PC-3 (cell line): Measurements from ENCODE around the gene ZNF516. TPM values are rescaled to one million over a fixed set of nuclear protein-coding genes. Genes with fewer than 3 reads are reported as not detected.

Experiments used
- ATAC-seq: fragments of 200-7000 bp; cut with Tn5 transposase; 2 replicates; pipeline ENCODE4 v1.9.1; 2020; ENCODE audit warnings: mild to moderate bottlenecking, moderate library complexity
- BruUV-seq: library from RNA; stranded (reverse); fragments of 400-500 nt; replicated peaks from 2 replicates; lab custom pipeline; 2021; lab: Mats Ljungman, UMichigan
- CTCF ChIA-PET: fragments of 300-600 bp; sonication (Branson Sonifier 250); formaldehyde crosslinking; loops from one replicate; lab custom pipeline; 2022; ENCODE audit warnings: antibody characterized with exemption; lab: Charles Lee
- POLR2A ChIA-PET: fragments of 300-600 bp; sonication (Branson Sonifier 250); formaldehyde crosslinking; loops from one replicate; lab custom pipeline; 2022; ENCODE audit warnings: antibody characterized with exemption; ENCODE audit not compliant: unreplicated experiment; lab: Charles Lee
- DNase-seq: peaks from one replicate; pipeline ENCODE4 v3.0.0-alpha.2; 2015
- H2AFZ ChIP-seq: fragments of 300-600 bp; sonication (generic); 2 replicates; pipeline ENCODE4 v1.6.0; 2016; ENCODE audit warnings: antibody characterized with exemption, low read length
- H3F3A ChIP-seq: fragments of 300-600 bp; sonication (generic); one replicate; pipeline ENCODE4 v1.6.0; 2017; ENCODE audit warnings: antibody characterized with exemption, low read length, control low read depth, mild to moderate bottlenecking; ENCODE audit not compliant: unreplicated experiment
- H3K27ac ChIP-seq: fragments of 300-600 bp; sonication (generic); 2 replicates; pipeline ENCODE4 v1.5.1; 2016; ENCODE audit warnings: mild to moderate bottlenecking, low read length
- H3K27me3 ChIP-seq: fragments of 300-600 bp; sonication (generic); 2 replicates; pipeline ENCODE4 v1.6.1; 2016; ENCODE audit warnings: low read length, mixed read lengths
- H3K36me3 ChIP-seq: fragments of 300-600 bp; sonication (generic); 2 replicates; pipeline ENCODE4 v1.6.1; 2016; ENCODE audit warnings: low read depth, mixed run types, low read length, mixed read lengths
- H3K4me1 ChIP-seq: fragments of 300-600 bp; sonication (generic); 2 replicates; pipeline ENCODE4 v1.5.1; 2016; ENCODE audit warnings: low read length; ENCODE audit not compliant: insufficient read depth
- H3K4me2 ChIP-seq: fragments of 300-600 bp; sonication (generic); 2 replicates; pipeline ENCODE4 v1.6.0; 2016; ENCODE audit warnings: low read length
- H3K4me3 ChIP-seq: fragments of 300-600 bp; sonication (generic); 2 replicates; pipeline ENCODE4 v1.5.1; 2016; ENCODE audit warnings: mild to moderate bottlenecking, low read length, mixed read lengths
- H3K79me2 ChIP-seq: fragments of 300-600 bp; sonication (generic); 2 replicates; pipeline ENCODE4 v1.6.1; 2017; ENCODE audit warnings: low read length, mixed read lengths
- H3K9ac ChIP-seq: fragments of 300-600 bp; sonication (generic); 2 replicates; pipeline ENCODE4 v1.6.0; 2016; ENCODE audit warnings: mild to moderate bottlenecking, low read length
- H3K9me2 ChIP-seq: fragments of 300-600 bp; sonication (generic); replicated peaks from 2 replicates; pipeline ENCODE4 v1.6.1; 2016; ENCODE audit warnings: mixed run types, low read length, mixed read lengths
- H3K9me3 ChIP-seq: fragments of 300-600 bp; sonication (generic); 2 replicates; pipeline ENCODE4 v1.6.1; 2016; ENCODE audit warnings: low read length, mixed read lengths
- H4K20me1 ChIP-seq: fragments of 300-600 bp; sonication (generic); 2 replicates; pipeline ENCODE4 v1.6.1; 2016; ENCODE audit warnings: low read length, mixed read lengths
- EZH2 ChIP-seq: fragments of 300-600 bp; sonication (generic); IDR thresholded peaks from one replicate; pipeline ENCODE4 v1.6.1; 2017; ENCODE audit warnings: antibody characterized with exemption, mild to moderate bottlenecking, low read length; ENCODE audit not compliant: unreplicated experiment
- EZH2phosphoT487 ChIP-seq: fragments of 300-600 bp; sonication (generic); IDR thresholded peaks from 2 replicates; pipeline ENCODE4 v1.6.1; 2018; ENCODE audit warnings: mild to moderate bottlenecking, antibody characterized with exemption, low read length, borderline replicate concordance
- intact Hi-C: fragments of 100-400 bp; cut with micrococcal nuclease; formaldehyde crosslinking; loops from 2 replicates; pipeline ENCODE4 v1.9.0; 2023
- total RNA-seq: library from RNA; depleted of rRNA; stranded (reverse); fragments of >200 nt; gene quantifications from 2 replicates; pipeline ENCODE4 v1.2.3, GENCODE V29; 2014
- TF ChIP-seq, protein P1 (sequence below): fragments of 300-600 bp; sonication (generic); conservative IDR thresholded peaks from 2 replicates; pipeline ENCODE4 v1.5.1; 2017; ENCODE audit warnings: antibody characterized with exemption, low read depth, mild to moderate bottlenecking, low read length

Gene ZNF516
- total RNA-seq, 1 experiment from 2014 or later: 4.0 TPM

- ATAC-seq (no peak), DNase-seq (no peak)
- H3F3A ChIP-seq: no peaks in the 10 kb centered on the region
- H3K9me2 ChIP-seq: no peaks in the 10 kb centered on the region
- peak overlapping the region; percentile 67 for H3K4me3 ChIP-seq
- H3K27ac ChIP-seq: no peak overlapping the region
- BruUV-seq: no TSS peak
- peak overlapping the region; percentile 88 for H3K4me2 ChIP-seq
- ChIA-PET POLR2A (no interaction called here), CTCF (interaction anchor here (0.6 kb wide), 1 partner anchor 208 kb away, joined by 4 read pairs; no protein-coding TSS in a partner anchor)
- no peaks in the 10 kb centered on the region for H3K36me3 ChIP-seq
- no peaks in the 10 kb centered on the region for H3K79me2 ChIP-seq
- no peaks in the 10 kb centered on the region for H3K9me3 ChIP-seq
- intact Hi-C loops: loop anchor here (5.0 kb wide), 1 partner anchor 41 kb away; no protein-coding TSS in a partner anchor
- no peaks in the 10 kb centered on the region for H3K4me1 ChIP-seq
- no peak overlapping the region for H3K9ac ChIP-seq
- H2AFZ ChIP-seq: peak overlapping the region; percentile 80; the same call in 1 of the 2 replicates
- no peaks in the 10 kb centered on the region for H4K20me1 ChIP-seq
- TF ChIP-seq EZH2 (peak; percentile 90), EZH2phosphoT487 (peak; percentile 26; the same call in 1 of the 2 replicates)
- TF ChIP-seq, protein P1, sequence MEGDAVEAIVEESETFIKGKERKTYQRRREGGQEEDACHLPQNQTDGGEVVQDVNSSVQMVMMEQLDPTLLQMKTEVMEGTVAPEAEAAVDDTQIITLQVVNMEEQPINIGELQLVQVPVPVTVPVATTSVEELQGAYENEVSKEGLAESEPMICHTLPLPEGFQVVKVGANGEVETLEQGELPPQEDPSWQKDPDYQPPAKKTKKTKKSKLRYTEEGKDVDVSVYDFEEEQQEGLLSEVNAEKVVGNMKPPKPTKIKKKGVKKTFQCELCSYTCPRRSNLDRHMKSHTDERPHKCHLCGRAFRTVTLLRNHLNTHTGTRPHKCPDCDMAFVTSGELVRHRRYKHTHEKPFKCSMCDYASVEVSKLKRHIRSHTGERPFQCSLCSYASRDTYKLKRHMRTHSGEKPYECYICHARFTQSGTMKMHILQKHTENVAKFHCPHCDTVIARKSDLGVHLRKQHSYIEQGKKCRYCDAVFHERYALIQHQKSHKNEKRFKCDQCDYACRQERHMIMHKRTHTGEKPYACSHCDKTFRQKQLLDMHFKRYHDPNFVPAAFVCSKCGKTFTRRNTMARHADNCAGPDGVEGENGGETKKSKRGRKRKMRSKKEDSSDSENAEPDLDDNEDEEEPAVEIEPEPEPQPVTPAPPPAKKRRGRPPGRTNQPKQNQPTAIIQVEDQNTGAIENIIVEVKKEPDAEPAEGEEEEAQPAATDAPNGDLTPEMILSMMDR: no peak
- H3K27me3 ChIP-seq: peaks cover 81% of the 10 kb centered on the region
Observed at GRCh38 chr18:76493213-76494161, 1.6 kb downstream of the ZNF516 start.

DNA sequence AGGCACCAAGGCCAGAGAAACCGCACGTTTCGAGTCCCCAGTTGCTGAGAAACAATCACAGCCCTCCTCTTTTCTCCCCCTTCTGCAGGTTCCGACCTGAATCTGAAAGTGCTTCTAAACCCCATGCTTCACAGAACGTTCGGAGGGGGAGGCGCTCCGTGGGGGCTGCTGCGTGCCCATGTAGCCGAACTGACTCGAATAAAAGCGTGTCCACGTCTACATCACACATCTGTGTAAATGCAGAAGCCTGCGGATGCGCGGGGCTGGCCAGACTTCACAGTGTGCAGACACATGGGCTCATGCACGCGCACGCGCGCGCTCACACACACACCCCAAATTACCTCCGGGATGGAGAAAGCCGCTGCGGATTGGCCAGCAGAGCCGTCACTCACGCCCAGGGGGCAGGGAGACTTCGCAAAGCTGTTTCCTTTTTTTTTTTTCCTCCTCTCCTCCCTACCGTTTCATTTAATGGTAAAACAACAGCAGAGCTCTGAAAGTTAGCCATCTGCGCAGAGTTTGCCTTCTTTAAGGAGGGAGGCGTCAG, 2.3 kb downstream of the ZNF516 start:
- POLR2A ChIA-PET: no interaction called here

More for the DNA sequence above, 2.3 kb downstream of the ZNF516 start:
- Histone ChIP-seq H4K20me1 (no peaks in the 10 kb centered on the region), H3K9ac (no peak overlapping the region), H3K9me3 (no peaks in the 10 kb centered on the region), H3K4me1 (no peaks in the 10 kb centered on the region), H3K9me2 (no peaks in the 10 kb centered on the region), H3K27ac (no peak overlapping the region), H2AFZ (peak overlapping the region; percentile 80), H3K4me2 (peak overlapping the region; percentile 88), H3K36me3 (no peaks in the 10 kb centered on the region), H3F3A (no peaks in the 10 kb centered on the region), H3K79me2 (no peaks in the 10 kb centered on the region), H3K4me3 (peak overlapping the region; percentile 67), H3K27me3 (peaks cover 82% of the 10 kb centered on the region)
- peak; percentile 78 for ATAC-seq
- TF ChIP-seq EZH2 (no peak), EZH2phosphoT487 (no peak)
- TF ChIP-seq, protein P1: no peak
- intact Hi-C loops: loop anchor here (5.0 kb wide), 1 partner anchor 40 kb away; no protein-coding TSS in a partner anchor
- peak; percentile 90 for DNase-seq
- no TSS peak for BruUV-seq
- CTCF ChIA-PET: interaction anchor here (0.6 kb wide), 1 partner anchor 209 kb away, joined by 4 read pairs; no protein-coding TSS in a partner anchor
